Endothelial cell (in vitro differentiated cells): ENCODE data around the gene SRGAP3. TPM values are rescaled to one million over a fixed set of nuclear protein-coding genes. Genes with fewer than 3 reads are reported as not detected.

Experiments
- DNase-seq: peaks from one replicate; pipeline ENCODE4 v3.0.0; 2021; ENCODE audit warnings: low spot score
- H3K27ac Mint-ChIP-seq: one replicate; pipeline ENCODE4 v1.8.0; 2021; ENCODE audit warnings: mixed read lengths, inconsistent platforms; ENCODE audit not compliant: unreplicated experiment
- H3K27me3 Mint-ChIP-seq: one replicate; pipeline ENCODE4 v1.8.0; 2021; ENCODE audit warnings: mild to moderate bottlenecking, moderate library complexity, mixed read lengths, inconsistent platforms; ENCODE audit not compliant: unreplicated experiment
- H3K36me3 Mint-ChIP-seq: one replicate; pipeline ENCODE4 v1.8.0; 2021; ENCODE audit warnings: mild to moderate bottlenecking, low read depth, mixed read lengths, inconsistent platforms; ENCODE audit not compliant: unreplicated experiment
- H3K4me1 Mint-ChIP-seq: one replicate; pipeline ENCODE4 v1.8.0; 2021; ENCODE audit warnings: mild to moderate bottlenecking, mixed read lengths, inconsistent platforms; ENCODE audit not compliant: unreplicated experiment
- H3K4me3 Mint-ChIP-seq: one replicate; pipeline ENCODE4 v1.8.0; 2021; ENCODE audit warnings: mild to moderate bottlenecking, mixed read lengths, inconsistent platforms; ENCODE audit not compliant: unreplicated experiment
- H3K9me3 Mint-ChIP-seq: one replicate; pipeline ENCODE4 v1.8.0; 2021; ENCODE audit warnings: mixed read lengths, inconsistent platforms; ENCODE audit not compliant: unreplicated experiment
- CTCF ChIP-seq: fragments of 200-600 bp; sonication (generic); IDR thresholded peaks from one replicate; pipeline ENCODE4 v1.5.0; 2021; ENCODE audit warnings: antibody characterized with exemption; ENCODE audit not compliant: unreplicated experiment
- total RNA-seq: library from RNA; stranded (reverse); fragmentation: NEBNext Ultra II Directional; extraction: Animal tissue kit (Norgen Biotek cat#: 25700); gene quantifications from one replicate; pipeline ENCODE4 v1.2.1, GENCODE V29; 2021; ENCODE audit not compliant: unreplicated experiment

Gene SRGAP3
- total RNA-seq, 1 donor from 2014 or later = 12.0 TPM

GRCh38 chr3:9074079-9074478 is 175.4 kb downstream of the SRGAP3 start:
- Mint-ChIP-seq H3K27me3 (peaks cover 2% of the 10 kb centered on the region), H3K9me3 (no peaks in the 10 kb centered on the region), H3K27ac (no peak overlapping the region), H3K4me3 (no peak overlapping the region), H3K4me1 (no peaks in the 10 kb centered on the region), H3K36me3 (no peaks in the 10 kb centered on the region)
- DNase-seq = no peak
- no peak for TF ChIP-seq CTCF

GRCh38 chr3:9072667-9073009 is 176.8 kb downstream of the SRGAP3 start:
- no peak overlapping the region for H3K4me3 Mint-ChIP-seq
- H3K36me3 Mint-ChIP-seq = no peaks in the 10 kb centered on the region
- H3K27me3 Mint-ChIP-seq = peaks cover 2% of the 10 kb centered on the region
- no peak for TF ChIP-seq CTCF
- DNase-seq = no peak
- H3K4me1 Mint-ChIP-seq = no peaks in the 10 kb centered on the region
- no peak overlapping the region for H3K27ac Mint-ChIP-seq
- no peaks in the 10 kb centered on the region for H3K9me3 Mint-ChIP-seq

- Mint-ChIP-seq H3K4me3 (no peak overlapping the region), H3K9me3 (no peaks in the 10 kb centered on the region), H3K27me3 (peaks cover 2% of the 10 kb centered on the region), H3K4me1 (no peaks in the 10 kb centered on the region), H3K36me3 (no peaks in the 10 kb centered on the region), H3K27ac (no peak overlapping the region)
- no peak for TF ChIP-seq CTCF
- no peak for DNase-seq
Observed at GRCh38 chr3:9071936-9072666, 177.3 kb downstream of the SRGAP3 start.

GRCh38 chr3:9070961-9071360 is 178.5 kb downstream of the SRGAP3 start:
- H3K27me3 Mint-ChIP-seq = peaks cover 2% of the 10 kb centered on the region
- no peak for DNase-seq
- H3K36me3 Mint-ChIP-seq = no peaks in the 10 kb centered on the region
- H3K9me3 Mint-ChIP-seq = no peaks in the 10 kb centered on the region
- no peak for TF ChIP-seq CTCF
- H3K4me1 Mint-ChIP-seq = no peaks in the 10 kb centered on the region
- no peak overlapping the region for H3K27ac Mint-ChIP-seq
- no peak overlapping the region for H3K4me3 Mint-ChIP-seq

GRCh38 chr3:9069971-9070370 is 179.5 kb downstream of the SRGAP3 start:
- H3K27ac Mint-ChIP-seq = no peak overlapping the region
- no peaks in the 10 kb centered on the region for H3K36me3 Mint-ChIP-seq
- peaks cover 4% of the 10 kb centered on the region for H3K27me3 Mint-ChIP-seq
- no peak for TF ChIP-seq CTCF
- DNase-seq = no peak
- H3K9me3 Mint-ChIP-seq = no peaks in the 10 kb centered on the region
- H3K4me1 Mint-ChIP-seq = peaks cover 6% of the 10 kb centered on the region
- H3K4me3 Mint-ChIP-seq = no peak overlapping the region
